LNCAP (cell line): ENCODE data around the gene B2M.

Source experiments
- TF ChIP-seq, protein P1 (sequence below): fragments of 450-650 bp; IDR thresholded peaks from 2 replicates; pipeline ENCODE4 v1.5.1; 2017; ENCODE audit warnings: mild to moderate bottlenecking

The B2M gene

GRCh38 chr15:44694416-44694815 lies 16.9 kb upstream of the B2M start:
- TF ChIP-seq, protein P1, sequence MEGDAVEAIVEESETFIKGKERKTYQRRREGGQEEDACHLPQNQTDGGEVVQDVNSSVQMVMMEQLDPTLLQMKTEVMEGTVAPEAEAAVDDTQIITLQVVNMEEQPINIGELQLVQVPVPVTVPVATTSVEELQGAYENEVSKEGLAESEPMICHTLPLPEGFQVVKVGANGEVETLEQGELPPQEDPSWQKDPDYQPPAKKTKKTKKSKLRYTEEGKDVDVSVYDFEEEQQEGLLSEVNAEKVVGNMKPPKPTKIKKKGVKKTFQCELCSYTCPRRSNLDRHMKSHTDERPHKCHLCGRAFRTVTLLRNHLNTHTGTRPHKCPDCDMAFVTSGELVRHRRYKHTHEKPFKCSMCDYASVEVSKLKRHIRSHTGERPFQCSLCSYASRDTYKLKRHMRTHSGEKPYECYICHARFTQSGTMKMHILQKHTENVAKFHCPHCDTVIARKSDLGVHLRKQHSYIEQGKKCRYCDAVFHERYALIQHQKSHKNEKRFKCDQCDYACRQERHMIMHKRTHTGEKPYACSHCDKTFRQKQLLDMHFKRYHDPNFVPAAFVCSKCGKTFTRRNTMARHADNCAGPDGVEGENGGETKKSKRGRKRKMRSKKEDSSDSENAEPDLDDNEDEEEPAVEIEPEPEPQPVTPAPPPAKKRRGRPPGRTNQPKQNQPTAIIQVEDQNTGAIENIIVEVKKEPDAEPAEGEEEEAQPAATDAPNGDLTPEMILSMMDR = no peak

DNA sequence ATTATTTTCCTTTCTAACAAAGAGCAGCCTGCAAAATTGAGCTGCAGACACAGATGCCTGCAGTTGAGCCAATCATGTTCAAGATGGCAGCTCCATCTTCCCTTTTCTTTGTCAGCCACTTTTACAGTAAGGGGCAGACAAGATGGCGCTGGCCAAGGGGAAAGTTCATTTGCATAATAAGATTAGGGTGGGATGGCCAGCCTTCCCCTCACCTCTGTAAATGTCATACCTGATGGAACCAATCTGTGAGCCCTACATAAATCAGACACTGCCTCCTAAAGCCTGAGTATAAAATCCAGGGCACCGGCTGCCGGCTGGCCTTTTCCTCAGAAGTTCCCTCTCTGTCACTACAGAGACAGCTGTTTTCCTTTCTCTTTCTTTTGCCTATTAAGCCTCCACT lies 16.0 kb upstream of the B2M start:
- TF ChIP-seq, protein P1 = no peak

DNA sequence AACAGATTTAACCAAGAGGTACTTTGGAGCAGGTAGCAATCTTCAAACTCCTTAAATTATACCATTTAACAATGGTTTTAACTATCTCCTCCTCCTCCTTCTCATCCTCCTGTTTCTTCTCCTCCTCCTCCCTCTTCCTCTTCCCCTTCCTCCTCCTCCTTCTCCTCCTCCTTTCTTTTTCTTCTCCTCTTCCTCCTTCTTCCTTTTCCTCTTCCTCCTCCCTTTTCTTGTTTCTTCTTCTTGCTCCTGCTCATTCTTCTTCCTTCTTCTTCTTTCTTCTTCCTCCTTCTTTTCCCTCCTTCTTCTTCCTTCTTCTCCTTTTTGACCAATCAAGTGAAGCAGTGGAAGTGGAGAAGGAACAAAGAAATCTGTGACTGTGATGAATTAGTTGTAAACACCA lies 14.3 kb upstream of the B2M start:
- TF ChIP-seq, protein P1 = no peak

DNA sequence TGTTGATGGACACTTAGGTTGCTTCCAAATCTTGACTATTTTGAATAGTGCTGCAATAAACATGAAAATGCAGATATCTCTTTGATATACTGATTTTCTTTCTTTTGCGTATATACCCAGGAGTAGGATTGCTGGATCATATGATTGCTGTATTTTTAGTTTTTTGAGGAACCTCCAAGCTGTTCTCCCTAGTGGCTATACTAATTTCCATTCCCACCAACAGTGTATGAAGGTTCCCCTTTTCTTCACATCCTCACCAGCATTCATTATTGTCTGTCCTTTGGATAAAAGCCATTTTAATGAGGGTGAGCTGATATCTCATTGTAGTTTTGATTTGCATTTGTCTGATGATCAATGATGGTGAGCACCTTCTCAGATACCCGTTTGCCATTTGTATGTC lies 12.7 kb upstream of the B2M start:
- TF ChIP-seq, protein P1 = no peak

- TF ChIP-seq, protein P1 = no peak
Observed at GRCh38 chr15:44705986-44706385, 5.3 kb upstream of the B2M start.

GRCh38 chr15:44706401-44706800 lies 4.9 kb upstream of the B2M start:
- TF ChIP-seq, protein P1 = no peak

DNA sequence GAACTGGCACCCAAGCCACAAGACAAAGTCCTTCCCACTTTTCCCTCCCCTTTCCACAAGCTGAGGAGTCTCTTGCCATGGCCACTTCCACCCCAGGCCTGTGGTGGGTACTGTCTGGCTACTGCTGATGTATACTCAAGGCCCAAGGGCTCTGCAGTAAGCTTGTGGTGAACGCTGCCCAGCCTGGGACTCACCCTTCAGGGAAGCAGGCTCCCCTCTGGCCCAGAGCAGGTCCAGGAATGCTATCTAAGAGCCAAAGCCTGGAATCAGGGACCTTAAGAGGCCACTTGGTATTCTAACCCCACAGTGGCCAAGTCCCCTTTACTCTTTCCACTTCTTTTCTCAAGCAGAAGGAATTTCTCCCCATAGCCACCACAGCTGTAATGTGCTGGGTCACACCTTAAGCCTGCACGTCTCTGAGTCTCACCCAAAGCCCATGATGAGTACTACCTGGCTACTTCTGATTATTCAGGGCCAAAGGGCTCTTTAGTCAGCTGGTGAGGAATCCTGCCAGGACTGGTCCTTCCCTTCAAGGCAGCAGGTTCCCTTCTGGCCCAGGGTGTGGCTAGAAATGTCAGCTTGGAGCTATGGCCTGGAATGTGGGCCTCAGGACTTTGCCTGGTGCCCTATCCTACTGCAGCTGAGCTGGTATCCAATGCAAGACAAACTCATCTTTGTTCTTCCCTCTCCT lies 4.2 kb upstream of the B2M start:
- TF ChIP-seq, protein P1 = no peak
